Kidney glomerular epithelial cell (primary cell): ENCODE results near the gene KCNMA1.
"Not testable (repeated sequence)": the region's sequence is repeated elsewhere in the genome, so short reads cannot be mapped to it uniquely, and the experiment has no call there.

ENCODE experiments used
- DNase-seq: peaks from one replicate; lab custom pipeline; 2025; lab: John Stamatoyannopoulos, UW

KCNMA1 gene

DNA sequence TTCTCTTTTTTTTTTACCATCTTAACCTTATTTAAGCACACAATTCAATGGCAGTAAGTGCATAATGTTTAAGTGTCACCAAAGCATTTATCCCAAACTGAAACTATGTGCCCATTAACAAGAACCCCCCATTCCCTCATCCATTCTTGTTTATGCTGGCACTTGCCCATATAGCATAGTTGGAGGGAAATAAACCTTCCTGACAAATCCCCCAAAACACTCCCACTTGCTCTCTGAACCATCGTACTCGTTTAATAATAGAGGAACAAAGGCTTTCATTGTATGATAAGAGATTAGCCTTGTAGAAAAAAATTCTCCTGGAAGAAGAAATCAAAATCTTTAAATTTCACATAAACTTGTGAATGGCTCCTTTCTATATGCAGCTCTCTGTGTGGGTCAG lies 26.4 kb upstream of the KCNMA1 start:
- no peak for DNase-seq

GRCh38 chr10:77661674-77662073 lies 24.1 kb upstream of the KCNMA1 start:
- no peak for DNase-seq

GRCh38 chr10:77661100-77661499 lies 23.5 kb upstream of the KCNMA1 start:
- no peak for DNase-seq

GRCh38 chr10:77659046-77659670 lies 21.6 kb upstream of the KCNMA1 start:
- DNase-seq = not testable (repeated sequence)

GRCh38 chr10:77653210-77653609 lies 15.6 kb upstream of the KCNMA1 start:
- no peak for DNase-seq

- no peak for DNase-seq
These were observed 12.0 kb upstream of the KCNMA1 start for GRCh38 chr10:77649333-77650331.

DNA sequence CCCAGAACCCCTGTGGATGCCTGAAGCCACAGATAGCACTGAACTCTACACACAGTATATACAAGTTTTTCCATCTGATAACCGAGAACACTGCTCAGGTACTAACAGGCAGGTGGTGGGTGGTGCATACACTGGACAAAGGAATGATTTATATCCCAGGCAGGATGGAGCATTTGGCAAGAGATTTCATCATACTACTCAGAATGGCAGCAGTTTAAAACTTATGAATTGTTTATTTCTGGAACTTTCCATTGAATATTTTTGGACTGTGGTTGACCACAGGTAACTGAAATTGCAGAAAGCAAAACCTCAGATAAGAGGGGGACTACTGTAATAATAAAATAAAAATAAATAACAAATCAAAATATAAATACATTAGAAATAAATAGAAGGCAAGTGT lies 10.9 kb upstream of the KCNMA1 start:
- DNase-seq = no peak

DNA sequence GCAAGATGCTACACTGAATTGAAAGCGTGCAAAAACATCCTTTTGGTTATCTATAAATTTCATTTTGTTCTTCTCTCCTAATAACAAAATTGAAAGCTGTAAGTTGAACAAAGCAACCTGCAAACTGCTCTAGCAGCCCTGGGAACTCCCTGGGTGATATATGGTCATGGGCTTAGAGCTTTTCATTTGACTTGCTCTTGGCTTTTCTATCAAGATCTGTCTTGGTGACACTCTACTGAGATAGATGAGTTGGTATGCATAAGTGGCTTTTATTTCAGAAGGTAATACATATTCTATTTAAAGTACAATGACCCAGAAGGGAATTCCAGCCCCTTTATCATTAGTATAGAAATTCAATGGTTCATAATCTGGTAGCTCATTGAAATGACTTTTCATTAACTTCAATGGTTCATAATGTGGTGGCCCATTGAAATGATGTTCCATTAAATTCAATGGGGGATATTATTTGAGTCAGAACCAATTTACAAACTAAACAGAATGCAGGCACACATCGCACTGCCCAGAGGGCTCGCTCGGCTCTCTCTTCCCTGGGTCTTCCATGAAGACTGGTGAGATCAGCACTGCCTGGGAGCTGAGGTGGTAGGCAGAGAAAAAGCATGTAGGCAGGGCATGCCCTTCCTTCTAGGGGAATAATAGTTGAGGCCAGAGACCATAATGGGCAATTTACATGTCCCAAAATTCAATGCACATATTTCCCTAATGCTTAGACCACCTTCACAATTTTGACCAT lies 10.1 kb upstream of the KCNMA1 start:
- no peak for DNase-seq

DNA sequence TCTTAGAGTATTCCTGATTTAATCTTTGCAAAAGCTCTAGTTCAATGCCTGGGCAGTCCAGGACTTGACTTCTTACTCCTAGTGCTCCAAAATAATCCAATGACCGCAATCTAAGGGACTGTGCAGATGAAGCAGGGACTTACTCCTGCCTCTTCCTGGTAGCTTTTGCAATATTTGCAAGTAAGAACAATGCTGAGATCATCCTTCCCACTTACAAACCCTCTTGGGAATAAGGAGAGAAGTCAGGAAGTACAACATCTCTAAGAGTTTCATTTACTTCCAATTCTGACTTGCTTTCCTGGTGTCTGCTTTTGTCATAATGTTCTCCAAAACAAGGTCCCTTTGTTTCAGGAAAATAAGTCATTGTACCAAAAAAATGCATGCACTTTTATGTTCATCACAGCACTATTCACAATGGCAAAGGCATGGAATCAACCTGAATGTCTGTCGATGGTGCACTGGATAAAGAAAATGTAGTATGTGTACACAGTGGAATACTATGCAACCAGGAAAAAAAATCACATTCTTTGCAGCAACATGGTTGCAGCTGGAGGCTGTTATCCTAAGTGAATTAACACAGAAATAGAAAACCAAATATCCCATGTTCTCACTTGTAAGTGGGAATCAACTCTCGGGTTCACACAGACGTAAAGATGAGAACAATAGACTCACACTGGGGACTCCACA lies 7.1 kb upstream of the KCNMA1 start:
- no peak for DNase-seq

DNA sequence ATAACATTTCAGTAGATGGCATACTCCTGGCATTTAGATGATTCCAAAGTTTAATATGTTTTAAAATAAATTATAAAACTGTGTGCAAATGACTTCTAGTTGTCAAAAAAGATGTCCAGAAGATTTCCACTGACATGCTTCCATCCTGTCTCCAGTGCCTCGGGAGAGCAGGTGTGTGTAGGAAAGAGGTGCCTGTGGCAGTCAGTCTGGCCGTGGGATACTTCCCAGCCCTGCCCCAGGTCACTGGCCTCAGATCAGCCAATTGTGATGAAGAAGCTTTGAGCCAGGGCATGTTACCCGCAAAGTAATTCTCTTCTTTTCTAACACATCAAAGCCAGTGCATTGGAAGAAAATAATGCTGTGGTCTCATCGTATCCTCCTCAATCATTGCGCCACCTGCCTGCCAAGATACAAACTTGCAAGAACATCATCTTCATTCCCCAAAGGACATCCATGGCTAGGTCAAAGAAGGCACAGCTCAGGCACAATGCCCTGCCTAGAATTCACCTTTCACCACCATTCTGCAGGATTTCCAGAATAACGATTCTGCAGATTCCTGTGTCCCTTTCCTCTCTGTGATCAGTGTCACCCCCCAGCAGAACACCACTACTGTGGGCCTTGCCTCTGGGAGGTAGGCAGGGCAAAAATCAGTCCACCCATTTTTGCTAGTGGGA lies 6.3 kb upstream of the KCNMA1 start:
- DNase-seq = peak; percentile 38

DNA sequence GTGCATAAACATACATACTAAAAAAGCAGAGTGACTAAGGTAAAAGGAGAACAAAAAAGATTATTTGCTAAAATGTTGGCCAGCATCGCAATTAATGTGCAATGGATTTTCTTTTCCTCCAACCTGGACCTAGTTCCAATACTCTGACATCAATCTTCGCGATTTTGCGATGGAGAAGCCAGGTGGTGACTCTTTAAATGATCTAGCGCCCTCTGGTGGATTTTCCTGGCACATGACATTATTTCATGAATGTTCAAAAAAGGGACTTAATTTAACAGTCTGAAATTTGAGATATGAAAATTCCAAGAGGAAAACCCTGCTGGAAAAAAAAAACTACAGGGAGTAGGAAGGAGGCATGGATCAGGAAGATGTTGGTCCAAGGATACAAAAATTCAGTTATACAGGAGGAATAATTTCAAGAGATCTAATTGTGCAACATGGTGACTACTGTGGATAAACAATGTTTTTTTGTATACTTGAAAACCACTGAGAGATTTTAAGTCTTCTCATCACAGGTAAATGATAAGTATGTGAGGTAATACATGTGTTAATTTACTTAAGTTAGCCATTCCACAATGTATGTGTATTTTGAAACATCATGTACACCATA lies 4.3 kb upstream of the KCNMA1 start:
- peak; percentile 72 for DNase-seq

GRCh38 chr10:77641344-77641743 lies 3.7 kb upstream of the KCNMA1 start:
- no peak for DNase-seq

GRCh38 chr10:77640167-77640566 lies 2.6 kb upstream of the KCNMA1 start:
- DNase-seq = no peak

DNA sequence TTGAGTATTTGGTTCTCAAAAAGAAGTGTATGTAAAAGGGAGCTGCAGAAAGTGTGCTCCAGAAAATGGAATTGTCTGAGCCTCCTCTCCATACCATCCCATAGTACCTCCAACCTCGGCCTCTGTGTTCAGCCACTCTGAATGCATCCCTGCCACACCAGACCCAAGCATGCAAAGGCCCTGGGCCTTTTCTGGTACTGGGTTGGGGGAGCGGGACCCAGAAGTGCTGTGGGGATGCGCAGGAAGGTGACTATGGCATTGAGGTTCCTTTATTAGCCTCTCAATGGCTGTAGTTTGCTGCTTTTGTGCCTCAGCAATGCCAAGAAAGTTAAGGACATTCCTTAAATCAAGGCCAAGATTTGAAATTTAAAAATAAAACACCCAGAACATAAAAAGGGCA lies 2.1 kb upstream of the KCNMA1 start:
- DNase-seq = no peak

DNA sequence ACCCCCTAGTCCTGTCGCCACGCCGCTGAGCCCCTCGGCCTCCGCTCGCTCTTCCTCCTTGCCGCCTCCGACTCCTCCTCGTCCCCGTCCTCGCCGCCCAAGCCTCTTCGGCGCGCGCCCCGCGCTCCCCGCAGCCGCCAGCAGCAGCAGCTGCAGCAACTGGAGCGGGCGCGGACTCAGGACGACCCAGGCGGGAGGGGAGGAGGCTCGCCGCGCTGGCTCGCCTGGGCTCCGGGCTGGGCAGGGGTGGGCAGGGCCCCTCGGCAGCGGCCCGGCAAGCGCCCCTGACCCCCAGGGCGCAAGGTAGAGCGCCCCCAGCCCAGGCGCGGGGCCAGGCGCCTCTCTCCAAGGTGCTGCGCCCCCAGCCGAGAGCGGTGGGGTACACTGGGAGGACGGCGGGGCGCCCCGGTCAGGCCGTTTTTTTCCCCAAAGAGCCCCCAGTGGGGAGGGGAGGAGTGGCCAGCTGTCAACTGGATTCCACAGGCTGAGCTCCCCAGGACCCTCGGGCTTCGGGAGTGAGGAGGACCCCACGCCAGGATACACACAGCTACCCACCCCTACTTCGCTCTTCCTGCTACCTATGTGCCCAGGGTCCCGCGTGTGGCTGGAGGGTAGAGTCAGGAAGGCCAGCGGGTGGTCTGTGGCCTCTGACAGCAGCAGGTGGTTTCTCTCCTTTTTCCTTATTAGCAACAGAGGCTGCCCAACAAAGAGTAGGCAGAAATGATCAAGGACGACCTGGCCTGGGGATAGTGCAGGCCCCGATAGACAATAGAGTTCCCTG lies 903 bp upstream of the KCNMA1 start:
- peak; percentile 30 for DNase-seq

GRCh38 chr10:77636967-77637531 lies 559 bp downstream of the KCNMA1 start:
- DNase-seq = no peak

DNA sequence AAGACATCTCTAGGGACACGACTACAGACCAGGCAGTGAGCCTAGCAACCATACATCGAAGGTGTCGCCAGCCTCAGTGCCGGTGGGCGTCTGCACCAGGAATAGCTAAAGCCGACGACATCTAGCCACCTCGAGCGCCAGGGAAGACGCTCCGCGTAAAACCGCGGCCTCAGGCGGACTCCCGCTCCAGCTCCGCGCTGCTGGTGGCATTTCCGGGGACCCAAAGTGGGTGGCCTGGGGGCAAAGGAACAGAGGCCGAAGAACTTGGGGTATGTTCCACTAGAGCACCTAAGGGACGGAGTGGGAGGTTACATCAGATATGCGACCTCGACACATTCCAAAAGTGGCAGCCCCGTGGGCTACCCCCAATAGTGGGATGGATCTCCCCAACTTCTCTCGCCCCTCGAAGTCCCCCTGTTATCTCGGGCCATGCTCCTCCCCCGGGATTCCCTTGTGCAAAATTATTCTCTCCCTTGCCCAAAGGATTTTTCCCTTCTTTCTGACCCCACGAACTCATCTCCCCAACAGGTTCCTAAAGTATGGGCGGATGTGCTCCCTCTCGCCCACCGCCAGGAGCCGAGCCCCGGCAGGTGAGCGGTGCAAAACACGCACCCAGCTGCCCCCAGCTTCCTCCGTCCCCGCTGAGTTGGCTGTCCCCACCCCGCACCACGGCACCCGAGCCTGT lies 1.2 kb downstream of the KCNMA1 start:
- DNase-seq = no peak

DNA sequence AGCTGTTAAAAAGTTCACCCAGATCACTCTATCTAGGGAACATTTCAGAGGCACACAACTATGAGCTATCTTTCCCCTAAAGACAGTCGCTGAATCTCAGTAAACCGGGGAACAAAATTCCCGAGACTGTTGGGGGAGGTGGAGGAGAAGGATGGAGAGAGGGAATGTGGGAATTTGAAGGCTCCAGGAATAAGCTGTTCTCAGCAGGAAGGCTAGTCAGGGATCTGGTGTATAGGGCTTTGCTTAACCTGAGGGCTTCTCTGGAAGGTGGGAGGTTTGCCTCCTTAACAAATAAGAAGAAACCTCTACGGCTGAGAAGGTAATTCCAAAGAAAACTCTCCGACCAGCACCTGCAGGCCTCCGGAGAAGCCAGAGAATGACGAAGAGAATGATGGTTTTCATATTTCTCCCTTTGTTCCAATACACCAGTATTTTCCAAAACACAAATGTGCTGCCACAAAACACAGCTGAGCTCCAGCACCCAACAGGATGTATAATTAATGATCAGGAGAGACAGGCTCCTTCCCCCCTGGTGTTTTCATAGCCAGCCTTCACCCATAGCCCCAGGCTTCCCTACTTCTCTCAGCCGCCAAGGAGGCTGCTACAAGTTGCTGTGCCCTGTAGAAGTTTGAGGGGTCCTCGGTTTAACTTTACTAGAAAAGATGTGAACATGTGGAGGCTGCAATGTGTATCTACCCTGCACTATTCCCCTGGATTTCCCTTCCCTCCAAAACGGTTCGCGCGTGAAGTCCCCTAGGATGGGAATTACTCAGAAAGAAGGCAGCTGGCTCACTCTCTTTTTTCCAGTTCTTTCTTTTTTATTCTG lies 2.0 kb downstream of the KCNMA1 start:
- DNase-seq = no peak
